GM19452 (cell line): ENCODE data around the gene NDC80.
"Not testable (repeated sequence)": the region's sequence is repeated elsewhere in the genome, so short reads cannot be mapped to it uniquely, and the experiment has no call there.

Experiments
- ATAC-seq: cut with Tn5 transposase; IDR thresholded peaks from one replicate; pipeline ENCODE4 v1.9.1; 2021; ENCODE audit not compliant: unreplicated experiment

NDC80 gene

DNA sequence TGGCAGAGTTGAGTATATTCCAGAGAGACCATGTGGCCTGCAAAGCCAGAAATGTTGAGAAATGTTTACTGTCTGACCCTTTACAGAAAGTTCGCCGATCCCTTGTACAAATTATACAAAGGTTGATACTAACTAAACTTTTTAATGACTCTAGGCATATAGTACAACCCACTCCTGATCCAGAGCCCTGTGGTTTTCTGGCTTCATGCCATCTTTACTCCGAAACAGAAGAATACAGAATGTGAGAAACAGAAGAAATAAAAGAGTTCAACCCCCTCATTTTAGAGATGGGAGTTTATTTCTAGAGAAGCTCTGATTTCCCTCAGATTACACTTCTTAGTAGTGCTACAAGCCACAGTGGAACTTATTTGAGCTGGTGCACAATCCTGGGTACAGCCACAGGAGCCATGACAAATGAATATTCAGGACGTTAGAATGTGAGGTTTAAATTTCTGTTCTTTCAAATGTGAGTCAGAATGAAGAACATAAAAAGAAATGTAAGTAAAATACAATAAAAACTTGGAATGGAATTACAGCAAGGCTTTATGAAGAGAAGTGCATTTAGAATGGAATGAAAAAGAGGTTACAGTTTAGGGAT lies 46.1 kb downstream of the NDC80 start:
- ATAC-seq, result no peak

DNA sequence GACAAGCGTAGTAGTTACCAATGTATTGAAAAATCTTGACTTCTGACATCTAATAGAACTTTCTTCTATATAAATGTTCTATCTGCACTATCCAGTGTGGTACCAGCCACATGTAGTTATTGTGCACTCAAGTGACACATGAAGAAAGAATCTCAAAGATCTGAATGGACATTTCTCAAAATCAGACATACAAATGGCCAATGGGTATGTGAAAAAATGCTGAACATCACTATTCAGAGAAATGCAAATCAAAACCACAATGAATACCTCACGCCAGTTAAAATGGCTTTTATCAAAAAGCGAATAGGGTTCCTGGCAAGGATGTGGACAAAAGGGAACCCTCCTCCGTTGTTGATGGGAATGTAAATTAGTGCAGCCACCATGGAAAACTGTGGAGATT lies 46.7 kb downstream of the NDC80 start:
- ATAC-seq, result no peak

DNA sequence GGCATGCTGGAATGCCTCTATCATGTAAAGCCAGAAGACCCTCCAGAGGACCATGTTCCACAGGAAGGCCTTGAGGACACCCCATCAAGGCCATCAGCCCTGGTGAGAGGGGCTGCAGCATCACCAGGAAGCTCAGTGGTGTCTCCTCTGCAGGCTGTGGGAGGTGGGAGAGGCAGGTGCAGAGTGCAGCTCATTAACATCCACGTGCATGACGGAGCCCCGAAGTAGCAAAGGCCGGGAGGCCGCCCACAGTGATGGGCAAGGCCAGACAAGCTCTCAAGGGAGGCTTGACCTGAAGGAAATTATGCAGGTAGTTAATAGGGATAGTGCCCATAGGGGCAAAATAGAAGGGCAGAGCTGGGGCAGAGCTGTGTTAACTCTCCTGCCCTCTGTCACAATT lies 53.9 kb downstream of the NDC80 start:
- ATAC-seq, result no peak

DNA sequence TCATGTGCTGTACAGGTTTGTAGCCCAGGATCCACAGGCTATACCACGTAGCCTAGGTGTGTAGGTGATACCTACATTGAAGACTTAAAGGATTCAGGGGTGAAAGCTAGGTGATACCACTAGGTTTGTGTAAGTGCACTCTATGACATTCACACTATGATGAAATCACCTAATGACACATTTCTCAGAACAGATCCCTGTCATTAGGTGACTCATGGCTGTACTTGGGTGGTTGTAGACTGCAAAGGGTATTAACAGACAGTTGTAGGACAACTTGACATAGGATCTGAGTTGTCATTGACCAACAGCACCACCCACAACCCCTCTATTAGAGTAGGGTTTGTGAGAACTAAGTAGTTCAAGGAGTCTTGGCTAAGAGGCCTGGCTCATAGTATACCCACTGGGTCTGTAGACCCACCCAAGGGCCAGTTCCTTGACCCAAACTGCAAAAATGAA lies 56.5 kb downstream of the NDC80 start:
- ATAC-seq, result no peak

DNA sequence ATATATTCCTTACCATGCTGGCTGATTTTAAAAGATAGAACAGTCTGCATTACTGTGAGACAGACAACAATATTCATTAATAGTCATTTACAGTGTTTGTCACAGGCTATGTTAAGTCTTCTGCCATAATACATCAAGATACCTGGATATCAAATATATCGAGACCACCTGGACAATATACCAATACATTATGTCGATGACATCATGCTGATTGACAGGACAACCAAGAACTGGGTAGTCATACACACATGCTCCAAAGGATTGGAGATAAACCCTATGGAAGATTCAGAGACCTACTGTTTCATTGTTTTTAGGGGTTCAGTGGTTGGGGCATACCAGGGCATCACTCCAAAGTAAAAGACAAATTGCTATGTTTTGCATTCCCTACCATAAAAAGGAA lies 57.6 kb downstream of the NDC80 start:
- no peak for ATAC-seq

DNA sequence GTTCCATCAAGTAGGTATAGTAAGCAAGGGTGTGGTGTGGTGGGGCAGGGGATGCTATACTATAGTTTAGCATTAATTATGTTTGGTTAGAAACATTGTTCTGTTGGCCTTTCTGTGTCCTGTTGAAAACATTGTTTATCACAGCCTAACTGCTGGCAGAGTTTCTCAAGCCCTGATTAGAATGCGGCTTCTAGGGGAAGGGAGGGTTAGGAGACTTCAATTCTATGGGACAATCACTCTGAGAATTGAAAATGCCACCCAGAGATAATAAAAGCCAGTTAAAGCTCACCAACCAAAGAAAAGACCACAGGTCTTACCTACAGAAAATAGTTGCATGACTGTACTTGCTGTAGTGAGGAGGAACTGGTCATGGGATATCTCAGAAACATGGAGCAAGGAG lies 64.2 kb downstream of the NDC80 start:
- ATAC-seq, result no peak

DNA sequence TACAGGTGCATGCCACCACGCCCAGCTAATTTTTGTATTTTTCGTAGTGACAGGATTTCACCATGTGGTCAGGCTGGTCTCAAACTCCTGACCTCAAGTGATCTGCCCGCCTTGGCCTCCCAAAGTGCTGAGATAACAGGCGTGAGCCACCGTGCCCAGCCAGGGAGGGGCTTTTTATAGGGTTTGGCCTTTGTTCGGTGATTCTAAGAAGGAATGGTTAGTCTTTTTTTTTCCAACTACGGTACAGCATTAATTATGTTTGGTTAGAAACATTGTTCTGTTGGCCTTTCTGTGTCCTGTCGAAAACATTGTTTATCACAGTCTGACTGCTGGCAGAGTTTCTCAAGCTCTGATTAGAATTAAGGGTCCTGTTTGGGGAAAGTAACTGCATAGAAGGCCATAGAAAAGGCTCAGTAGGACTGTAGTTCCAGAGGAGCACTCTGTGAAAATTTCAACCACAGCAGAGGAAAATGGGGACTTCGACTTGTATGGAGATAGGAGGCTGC lies 64.8 kb downstream of the NDC80 start:
- peak; percentile 17 for ATAC-seq

DNA sequence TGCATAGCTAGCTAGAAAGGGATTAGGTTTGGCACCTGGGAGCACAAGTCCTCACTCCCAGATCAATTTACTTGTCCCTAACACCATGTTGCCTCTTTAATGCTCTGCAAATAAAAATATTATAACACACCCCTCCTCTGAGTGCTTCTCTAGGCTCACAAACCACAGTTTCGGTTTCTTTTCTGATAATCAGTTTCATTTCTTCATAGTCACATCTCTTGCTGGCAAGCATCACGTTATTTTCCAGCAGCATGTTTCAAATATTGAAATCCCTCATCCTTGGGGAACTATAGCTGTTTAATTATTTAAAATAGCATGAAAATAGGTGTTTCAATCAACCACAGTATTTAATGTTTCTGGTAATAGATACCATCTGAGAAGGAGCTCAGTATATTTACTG lies 70.3 kb downstream of the NDC80 start:
- peak; percentile 69 for ATAC-seq

DNA sequence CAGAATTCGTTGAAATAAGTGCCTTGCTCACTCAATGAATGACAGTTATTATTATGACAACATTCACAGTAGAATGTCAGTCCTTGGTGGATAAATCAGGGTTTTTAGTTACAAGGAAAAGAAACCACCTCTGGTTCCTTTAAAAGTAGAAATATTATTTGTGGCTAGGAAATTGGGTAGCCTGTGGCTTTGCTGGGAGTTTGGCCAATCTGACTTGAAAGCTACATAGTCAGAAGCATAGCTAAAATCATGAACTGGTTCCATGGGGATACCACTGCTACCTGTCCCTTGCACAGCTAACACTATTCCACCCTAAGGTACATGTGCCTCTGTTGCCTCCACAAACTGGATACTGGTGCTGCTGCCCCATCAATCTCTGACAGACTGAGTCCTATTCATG lies 71.4 kb downstream of the NDC80 start:
- no peak for ATAC-seq

DNA sequence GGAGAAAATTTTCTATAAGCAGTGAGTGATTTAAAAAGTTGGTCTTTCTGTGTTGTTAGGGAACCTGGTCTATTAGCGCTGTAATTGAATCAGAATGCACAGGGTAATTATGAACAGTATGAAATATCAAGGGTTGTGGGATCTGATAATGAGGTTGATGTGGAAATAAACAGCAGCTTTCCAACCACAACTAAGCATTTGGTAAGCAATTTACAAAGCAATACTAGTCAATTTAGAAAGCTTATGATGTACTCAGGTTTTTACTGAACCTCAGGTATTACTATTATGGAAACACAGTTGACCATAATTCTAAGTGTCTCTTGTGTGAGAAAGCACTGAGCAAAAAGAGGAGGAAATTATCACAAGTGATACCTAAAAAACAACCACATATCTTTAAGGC lies 73.2 kb downstream of the NDC80 start:
- ATAC-seq, result no peak

DNA sequence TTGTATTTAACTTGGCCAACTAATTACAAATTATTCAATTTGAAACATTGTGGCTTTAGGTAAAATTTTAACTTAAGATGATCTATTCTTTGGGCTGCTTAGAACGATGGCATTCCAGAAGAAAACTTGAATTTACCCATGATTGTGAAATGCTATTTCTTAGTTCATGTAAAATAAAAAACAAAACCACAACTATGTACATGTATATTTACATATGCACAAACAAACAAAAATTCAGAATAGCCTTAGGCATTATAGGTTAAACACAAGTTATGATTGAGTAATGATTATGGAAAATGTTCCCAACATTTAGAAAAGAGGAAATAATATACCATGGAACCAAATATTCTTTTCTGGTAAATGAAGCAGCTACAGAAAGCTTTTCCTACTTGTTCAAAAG lies 80.6 kb downstream of the NDC80 start:
- no peak for ATAC-seq

DNA sequence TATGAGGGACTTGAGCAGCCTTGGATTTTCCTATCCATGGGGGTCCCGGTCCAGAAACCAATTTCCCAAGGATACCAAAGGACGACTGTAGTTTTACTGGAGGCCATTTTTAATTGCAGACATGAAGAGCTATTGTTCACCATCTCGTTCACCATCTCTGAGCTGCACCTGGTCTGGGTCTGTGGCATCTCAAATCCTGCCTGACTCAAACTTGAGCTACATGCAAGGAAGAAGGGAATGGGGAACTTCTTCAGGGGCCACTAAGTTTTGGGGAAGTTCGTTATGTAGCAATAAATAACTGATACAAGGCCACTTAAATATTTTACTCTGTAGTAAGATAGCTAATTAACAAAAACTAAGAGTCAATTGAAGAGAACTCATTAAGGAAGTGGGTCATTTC lies 82.1 kb downstream of the NDC80 start:
- no peak for ATAC-seq

DNA sequence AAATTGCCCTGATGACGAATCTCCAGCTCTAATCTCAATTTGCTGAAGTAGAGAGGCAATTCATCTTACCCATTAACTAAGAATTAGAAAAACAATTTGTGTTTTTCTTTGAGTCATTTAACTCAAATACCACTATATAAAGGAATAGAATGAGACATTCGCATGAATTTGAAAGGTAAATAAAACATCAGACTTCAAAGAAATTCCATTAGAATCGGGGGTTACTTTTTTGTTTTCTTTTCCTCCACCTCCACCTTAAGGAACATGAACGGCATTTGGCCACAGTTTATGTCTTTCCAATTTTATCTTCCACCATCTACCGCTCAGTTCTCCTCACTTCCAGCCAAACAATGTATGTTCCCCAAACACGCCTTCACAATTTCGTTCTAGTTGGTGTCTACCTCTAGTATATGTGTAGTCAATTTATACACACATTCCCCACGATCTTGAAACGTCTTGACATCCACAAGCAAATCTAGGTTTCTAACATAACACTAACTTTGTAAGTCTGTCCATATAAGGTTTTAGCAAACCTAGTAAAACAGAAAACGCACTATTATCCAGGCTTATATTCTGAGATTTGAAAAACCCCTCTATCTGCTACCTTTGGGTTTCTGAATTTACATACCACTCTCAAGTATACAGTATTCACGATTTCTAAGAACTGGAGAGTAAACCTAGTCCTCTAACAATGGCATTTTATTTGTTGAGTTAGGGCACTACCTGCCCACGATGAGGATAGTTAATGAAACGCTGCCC lies 83.0 kb downstream of the NDC80 start:
- no peak for ATAC-seq

DNA sequence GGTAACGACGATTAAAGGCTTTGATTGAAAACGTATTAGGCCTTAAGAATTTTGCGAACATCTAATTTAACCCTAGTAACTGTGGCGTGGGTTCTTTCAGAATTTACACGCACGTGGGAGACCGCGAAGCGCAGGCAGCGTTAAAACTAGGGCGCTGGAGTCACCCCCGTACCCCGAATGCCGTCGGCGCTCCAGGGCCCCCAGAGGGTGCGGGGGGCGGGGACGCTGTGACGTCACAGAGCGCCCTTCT lies 83.5 kb downstream of the NDC80 start:
- peak; percentile 28 for ATAC-seq

DNA sequence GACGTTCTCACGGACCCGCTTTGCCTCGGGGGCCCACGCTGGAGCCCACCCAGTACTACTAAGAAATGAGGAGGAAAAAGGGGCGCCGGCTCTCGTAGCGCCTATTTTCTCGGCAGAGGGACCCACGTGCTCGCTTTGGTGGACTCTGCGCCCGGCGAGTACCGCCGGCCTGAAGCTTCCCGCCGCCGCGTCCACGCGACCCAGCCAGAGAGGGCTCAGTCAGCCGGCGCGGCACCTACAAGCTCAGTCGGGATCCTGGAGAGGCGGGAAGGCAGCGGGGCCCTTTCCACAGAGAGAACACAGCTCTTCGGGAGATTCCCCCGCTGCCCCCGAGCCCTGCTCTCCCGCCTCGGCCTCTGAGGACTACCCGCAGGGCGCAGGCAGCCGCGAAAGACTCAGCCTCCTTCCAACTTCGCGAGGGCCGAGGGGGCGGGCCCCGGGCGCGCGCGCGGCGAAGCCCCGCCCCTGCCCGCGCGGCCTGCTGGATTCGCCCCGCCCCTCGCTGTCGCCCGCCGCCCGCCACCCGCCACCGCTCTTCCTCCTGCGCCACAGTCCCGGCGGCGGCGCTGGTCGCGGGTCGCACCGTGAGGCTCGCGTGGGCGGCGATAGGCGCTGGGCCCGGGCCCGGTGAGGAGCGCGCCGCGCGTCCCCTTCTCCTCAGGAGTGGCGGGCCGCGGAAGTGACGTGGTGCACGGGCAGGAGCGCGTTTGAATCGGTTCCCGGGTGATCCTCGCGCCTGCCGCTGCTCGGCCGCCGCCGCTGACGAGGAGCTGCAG lies 84.0 kb downstream of the NDC80 start, which contains the start of gene SMCHD1:
SMCHD1 (plus strand) TSS at position 549 of the 776 bp plus-strand sequence. CDS start 350 bp downstream, outside the sequence.
- ATAC-seq, result peak; percentile 72

DNA sequence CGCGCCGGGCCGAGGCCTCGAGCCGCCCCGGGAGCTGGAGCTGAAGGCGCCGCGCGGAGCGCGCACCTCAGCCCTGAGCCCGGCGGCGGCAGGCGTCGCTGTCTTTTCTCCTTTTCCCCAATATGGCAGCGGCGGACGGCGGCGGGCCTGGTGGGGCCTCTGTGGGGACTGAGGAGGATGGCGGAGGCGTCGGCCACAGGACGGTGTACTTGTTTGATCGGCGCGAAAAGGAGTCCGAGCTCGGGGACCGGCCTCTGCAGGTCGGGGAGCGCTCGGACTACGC lies 84.5 kb downstream of the NDC80 start:
- ATAC-seq, result peak; percentile 23

DNA sequence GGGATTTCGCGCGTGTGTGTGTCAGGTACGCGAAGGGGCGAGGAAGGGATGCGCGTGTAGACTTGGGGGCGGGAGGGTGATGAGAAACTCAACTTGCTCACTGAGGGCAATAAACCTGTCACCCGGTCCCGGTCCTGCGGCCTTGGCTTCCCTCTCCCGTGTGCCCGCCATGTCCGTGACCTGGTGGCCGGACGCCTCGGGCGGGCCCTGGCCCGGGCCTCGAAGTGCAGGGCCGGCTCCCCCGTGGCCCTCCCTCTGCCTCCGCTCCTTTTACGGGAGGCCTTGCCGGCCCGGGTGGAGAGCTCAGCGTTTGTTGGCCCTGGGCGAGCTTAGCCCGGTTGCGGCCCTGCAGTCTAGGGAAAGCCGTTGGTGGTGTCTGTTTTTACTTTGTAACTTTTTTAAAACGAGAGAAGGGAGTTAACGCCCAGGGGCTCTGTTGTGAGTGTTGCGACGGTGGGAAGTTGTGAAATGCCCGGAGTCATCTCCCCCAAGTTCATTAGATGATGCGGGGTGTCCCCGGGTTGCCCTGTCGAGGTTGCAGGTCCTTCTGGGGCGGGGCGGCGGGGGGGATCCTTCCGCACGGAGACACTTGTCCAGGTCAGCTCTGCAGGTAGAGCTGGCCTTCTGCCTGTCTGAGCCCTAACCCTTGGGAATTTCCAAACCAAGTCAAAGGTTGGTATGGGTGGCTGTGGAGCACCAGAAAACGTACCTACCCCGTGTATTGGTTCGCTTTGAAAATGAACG lies 85.1 kb downstream of the NDC80 start:
- peak; percentile 4 for ATAC-seq

DNA sequence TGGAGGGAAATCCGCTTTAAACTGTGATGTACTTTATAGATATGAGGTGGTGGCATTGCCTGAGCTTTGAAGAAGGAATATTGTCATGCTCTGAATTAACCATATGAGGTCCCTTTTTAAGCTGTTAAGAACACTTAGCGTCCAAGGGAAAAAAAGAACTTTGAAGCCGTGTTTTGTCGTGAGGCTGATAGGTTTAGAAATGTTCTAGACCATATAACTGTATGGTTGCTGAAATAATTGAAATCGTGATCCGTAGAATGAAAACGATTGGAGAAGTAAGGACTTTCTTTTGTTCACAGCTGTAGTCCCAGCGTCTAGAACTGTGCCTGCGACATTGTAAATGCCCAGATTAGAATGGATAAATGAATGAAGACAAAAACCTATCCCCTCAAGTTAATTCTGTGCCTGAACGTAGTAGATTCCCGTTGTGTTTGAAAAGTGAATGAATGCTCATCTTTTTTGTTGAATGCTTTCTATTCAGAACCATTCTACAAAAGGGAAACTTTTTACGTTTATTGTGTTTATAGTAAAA lies 85.7 kb downstream of the NDC80 start:
- no peak for ATAC-seq

DNA sequence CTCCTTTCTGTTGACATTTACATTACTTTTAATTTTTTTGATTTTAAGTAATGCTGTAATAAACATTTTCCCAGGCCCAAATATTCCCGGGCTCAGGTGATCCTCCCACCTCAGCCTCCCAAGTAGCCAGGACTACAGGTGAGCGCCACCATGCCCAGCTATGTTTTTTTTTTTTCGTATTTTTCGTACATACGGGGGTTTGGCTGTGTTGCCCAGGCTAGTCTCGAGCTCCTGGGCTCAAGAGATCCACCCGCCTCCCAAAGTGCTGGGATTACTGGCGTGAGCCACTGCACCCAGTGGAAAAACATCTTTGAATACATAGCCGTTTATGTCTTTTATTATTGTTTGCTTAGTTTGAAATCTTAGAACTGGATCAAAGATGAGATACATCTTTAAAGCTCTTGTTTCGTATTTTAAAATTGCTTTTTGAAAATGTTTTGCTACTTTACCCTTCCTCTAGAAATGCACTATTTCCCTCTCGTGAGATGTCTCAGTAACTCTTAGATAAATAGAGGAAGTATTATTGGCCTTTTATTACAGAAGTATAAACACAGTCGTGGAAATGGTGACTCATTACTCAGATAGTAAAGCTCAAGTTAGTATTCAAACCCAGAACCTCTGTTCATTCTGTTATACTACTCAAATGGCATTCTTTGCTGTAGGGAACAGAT lies 86.6 kb downstream of the NDC80 start:
- ATAC-seq, result no peak

DNA sequence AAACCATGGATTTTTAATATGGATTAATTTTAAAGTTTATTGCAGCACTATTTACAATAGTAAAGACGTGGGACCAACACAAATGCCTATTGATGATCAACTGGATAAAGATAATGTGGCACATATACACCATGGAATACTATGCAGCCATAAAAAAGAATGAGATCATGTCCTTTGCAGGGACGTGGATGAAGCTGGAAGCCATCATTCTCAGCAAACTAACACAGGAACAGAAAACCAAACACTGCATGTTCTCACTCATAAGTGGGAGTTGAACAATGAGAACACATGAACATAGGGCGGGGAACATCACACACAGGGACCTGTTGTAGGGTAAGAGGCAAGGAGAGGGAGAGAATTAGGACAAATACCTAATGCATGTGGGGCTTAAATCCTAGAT lies 89.5 kb downstream of the NDC80 start:
- ATAC-seq, result not testable (repeated sequence)

DNA sequence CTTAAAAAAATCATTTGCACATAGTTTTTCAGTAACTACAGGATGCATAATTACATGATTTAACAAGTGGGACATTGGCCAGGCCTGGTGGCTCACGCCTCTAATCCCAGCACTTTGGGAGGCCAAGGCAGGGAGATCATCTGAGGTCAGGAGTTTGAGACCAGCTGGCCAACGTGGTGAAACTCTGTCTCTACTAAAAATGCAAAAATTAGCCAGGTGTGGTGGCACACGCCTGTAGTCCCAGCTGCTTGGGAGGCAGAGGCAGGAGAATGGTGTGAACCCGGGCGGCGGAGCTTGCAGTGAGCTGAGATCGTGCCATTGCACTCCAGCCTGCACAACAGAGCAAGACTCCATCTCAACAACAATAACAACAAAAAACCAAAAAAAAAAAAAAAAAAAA lies 90.9 kb downstream of the NDC80 start:
- ATAC-seq, result not testable (repeated sequence)
